ENCODE measurements around the gene MED15.

Gene MED15

GRCh38 chr22:20571078-20571503, 63.7 kb downstream of the MED15 start:
- Mint-ChIP-seq H3K4me1 (ENCODE audit: low read depth) (peaks cover 58% of the 10 kb centered on the region), H3K9me3 (no peaks in the 10 kb centered on the region), H3K27me3 (no peaks in the 10 kb centered on the region), H3K27ac (no peak overlapping the region), H3K4me3 (no peak overlapping the region), H3K36me3 (ENCODE audit: low read depth) (peaks cover 90% of the 10 kb centered on the region)

GRCh38 chr22:20571531-20572007, 64.2 kb downstream of the MED15 start:
- H3K27me3 Mint-ChIP-seq: no peaks in the 10 kb centered on the region
- no peak overlapping the region for H3K4me3 Mint-ChIP-seq
- H3K27ac Mint-ChIP-seq: no peak overlapping the region
- peaks cover 53% of the 10 kb centered on the region for H3K4me1 Mint-ChIP-seq (ENCODE audit: low read depth)
- peaks cover 86% of the 10 kb centered on the region for H3K36me3 Mint-ChIP-seq (ENCODE audit: low read depth)
- H3K9me3 Mint-ChIP-seq: no peaks in the 10 kb centered on the region

- Mint-ChIP-seq H3K27me3 (no peaks in the 10 kb centered on the region), H3K4me1 (ENCODE audit: low read depth) (peaks cover 46% of the 10 kb centered on the region), H3K27ac (no peak overlapping the region), H3K4me3 (no peak overlapping the region), H3K36me3 (ENCODE audit: low read depth) (peaks cover 83% of the 10 kb centered on the region), H3K9me3 (no peaks in the 10 kb centered on the region)
These were observed 64.9 kb downstream of the MED15 start for GRCh38 chr22:20572132-20572802.

DNA sequence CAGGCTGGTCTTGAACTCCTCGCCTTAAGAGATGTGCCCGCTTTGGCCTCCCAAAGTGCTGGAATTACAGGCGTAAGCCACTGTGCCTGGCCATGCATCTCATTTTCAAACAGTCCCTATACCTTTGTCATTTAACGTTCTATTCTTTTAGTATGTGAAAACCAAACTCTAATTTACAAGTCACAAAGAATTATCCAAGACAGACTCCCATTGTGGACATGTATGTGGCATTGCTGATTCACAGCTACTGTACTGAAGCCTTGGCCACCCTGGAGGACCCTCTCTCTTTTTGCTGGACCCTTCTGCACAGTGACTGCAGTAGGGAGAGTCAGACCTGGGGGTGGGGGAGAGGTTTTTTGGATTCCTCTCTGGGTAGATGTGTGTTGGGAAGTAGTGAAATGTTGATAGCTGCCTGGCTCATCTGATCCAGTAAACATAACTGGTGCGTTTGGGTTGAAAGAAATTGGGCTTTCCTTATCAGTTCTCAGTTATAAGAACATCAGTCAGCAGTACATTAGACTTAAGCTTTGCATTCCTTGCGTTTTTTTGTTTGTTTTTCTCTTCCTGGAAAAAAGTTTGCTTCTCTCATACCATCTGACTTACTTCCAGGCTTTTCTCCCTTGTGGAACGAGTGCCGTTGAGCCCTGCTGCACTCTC, 65.9 kb downstream of the MED15 start:
- H3K27ac Mint-ChIP-seq: no peak overlapping the region
- no peaks in the 10 kb centered on the region for H3K9me3 Mint-ChIP-seq
- no peaks in the 10 kb centered on the region for H3K27me3 Mint-ChIP-seq
- no peak overlapping the region for H3K4me3 Mint-ChIP-seq
- peaks cover 39% of the 10 kb centered on the region for H3K4me1 Mint-ChIP-seq (ENCODE audit: low read depth)
- peaks cover 81% of the 10 kb centered on the region for H3K36me3 Mint-ChIP-seq (ENCODE audit: low read depth)

GRCh38 chr22:20573833-20574615, 66.6 kb downstream of the MED15 start:
- Mint-ChIP-seq H3K4me1 (ENCODE audit: low read depth) (peaks cover 34% of the 10 kb centered on the region), H3K36me3 (ENCODE audit: low read depth) (peaks cover 81% of the 10 kb centered on the region), H3K27ac (no peak overlapping the region), H3K4me3 (no peak overlapping the region), H3K9me3 (no peaks in the 10 kb centered on the region), H3K27me3 (no peaks in the 10 kb centered on the region)

- H3K4me1 Mint-ChIP-seq (ENCODE audit: low read depth): peaks cover 27% of the 10 kb centered on the region
- no peak overlapping the region for H3K4me3 Mint-ChIP-seq
- H3K9me3 Mint-ChIP-seq: no peaks in the 10 kb centered on the region
- H3K27me3 Mint-ChIP-seq: no peaks in the 10 kb centered on the region
- peaks cover 76% of the 10 kb centered on the region for H3K36me3 Mint-ChIP-seq (ENCODE audit: low read depth)
- H3K27ac Mint-ChIP-seq: no peak overlapping the region
These were observed 67.5 kb downstream of the MED15 start for GRCh38 chr22:20574920-20575353.

DNA sequence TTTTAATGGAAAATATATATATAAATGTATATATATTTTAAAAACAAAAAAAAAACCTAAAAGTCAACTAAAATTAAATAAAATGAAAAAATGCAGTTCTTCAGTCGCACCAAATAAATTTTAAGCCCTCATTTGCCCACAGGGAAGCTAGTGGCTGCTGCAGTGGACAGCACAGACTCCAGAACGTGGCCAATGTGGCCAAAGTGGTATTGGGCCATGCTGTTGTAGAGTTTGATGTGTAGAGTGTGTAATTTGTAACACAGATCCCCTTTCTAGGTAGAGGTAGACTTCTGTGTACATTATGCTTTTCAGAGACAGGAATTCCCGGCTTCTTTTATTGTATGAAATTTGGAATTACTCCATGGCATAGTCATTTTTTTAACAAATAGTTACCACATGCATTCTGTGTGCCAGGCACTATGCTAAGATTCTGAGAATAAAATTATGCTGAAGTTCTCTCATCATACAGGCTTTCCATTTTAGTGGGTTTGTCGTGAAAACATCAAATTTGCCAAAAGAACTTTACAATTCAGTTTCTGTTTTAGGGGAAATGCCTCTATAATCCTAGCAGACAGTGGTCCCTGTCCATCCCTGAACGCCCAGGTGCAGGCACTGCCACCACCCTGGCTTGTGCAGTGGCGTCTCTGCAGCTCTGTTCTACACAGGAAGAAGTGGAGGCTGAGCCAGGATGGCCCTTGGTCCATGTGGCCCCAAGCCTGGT, 68.5 kb downstream of the MED15 start:
- Mint-ChIP-seq H3K4me3 (no peak overlapping the region), H3K36me3 (ENCODE audit: low read depth) (peaks cover 70% of the 10 kb centered on the region), H3K27ac (peak overlapping the region; percentile 65), H3K9me3 (no peaks in the 10 kb centered on the region), H3K27me3 (no peaks in the 10 kb centered on the region), H3K4me1 (ENCODE audit: low read depth) (peaks cover 28% of the 10 kb centered on the region)

DNA sequence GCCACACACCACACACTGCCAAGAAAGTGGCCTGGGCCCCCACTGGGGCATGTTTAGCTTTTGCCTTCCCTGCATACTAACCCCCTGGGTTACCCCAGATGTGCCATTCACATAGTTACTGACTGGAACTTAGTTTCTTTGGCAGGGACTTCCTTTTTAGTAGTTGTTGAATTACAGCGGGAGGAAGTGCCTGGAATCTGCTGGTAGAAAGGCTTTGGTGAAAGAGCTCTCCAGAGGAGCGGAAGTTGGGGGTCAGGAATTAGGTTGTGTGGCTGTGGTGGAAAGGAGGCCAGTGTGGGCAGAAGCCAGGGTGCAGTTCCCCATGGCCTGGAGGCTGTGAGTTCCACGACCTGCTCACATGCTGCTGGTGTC, 69.0 kb downstream of the MED15 start:
- Mint-ChIP-seq H3K9me3 (no peaks in the 10 kb centered on the region), H3K27ac (no peak overlapping the region), H3K4me1 (ENCODE audit: low read depth) (peaks cover 22% of the 10 kb centered on the region), H3K27me3 (no peaks in the 10 kb centered on the region), H3K4me3 (no peak overlapping the region), H3K36me3 (ENCODE audit: low read depth) (peaks cover 66% of the 10 kb centered on the region)

GRCh38 chr22:20577045-20577444, 69.6 kb downstream of the MED15 start:
- no peaks in the 10 kb centered on the region for H3K9me3 Mint-ChIP-seq
- no peak overlapping the region for H3K27ac Mint-ChIP-seq
- H3K4me3 Mint-ChIP-seq: no peak overlapping the region
- H3K36me3 Mint-ChIP-seq (ENCODE audit: low read depth): peaks cover 60% of the 10 kb centered on the region
- H3K4me1 Mint-ChIP-seq (ENCODE audit: low read depth): peaks cover 17% of the 10 kb centered on the region
- H3K27me3 Mint-ChIP-seq: no peaks in the 10 kb centered on the region

- peaks cover 16% of the 10 kb centered on the region for H3K4me1 Mint-ChIP-seq (ENCODE audit: low read depth)
- H3K36me3 Mint-ChIP-seq (ENCODE audit: low read depth): peaks cover 55% of the 10 kb centered on the region
- no peak overlapping the region for H3K27ac Mint-ChIP-seq
- no peaks in the 10 kb centered on the region for H3K9me3 Mint-ChIP-seq
- H3K4me3 Mint-ChIP-seq: no peak overlapping the region
- H3K27me3 Mint-ChIP-seq: no peaks in the 10 kb centered on the region
These were observed 70.2 kb downstream of the MED15 start for GRCh38 chr22:20577549-20577975.

DNA sequence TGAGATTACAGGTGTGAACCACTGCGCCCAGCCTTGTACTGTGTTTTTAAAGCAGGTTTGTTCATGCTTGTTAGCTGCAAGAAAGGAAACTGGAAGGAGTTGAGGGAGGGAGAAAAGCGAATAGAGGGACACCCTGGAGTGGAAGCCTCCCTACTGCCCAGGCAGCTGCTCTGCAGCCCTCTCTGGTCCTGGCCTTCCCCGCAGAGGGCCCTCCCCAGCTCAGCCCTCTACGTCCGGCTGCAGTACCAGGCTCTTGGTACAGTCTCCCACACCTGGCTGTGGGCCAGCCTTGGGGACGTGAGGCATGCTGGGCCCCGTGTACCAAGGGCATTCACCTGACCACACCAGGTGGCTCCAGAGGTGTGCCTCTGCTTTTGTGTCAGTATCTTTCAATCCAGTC, 70.8 kb downstream of the MED15 start:
- peaks cover 16% of the 10 kb centered on the region for H3K4me1 Mint-ChIP-seq (ENCODE audit: low read depth)
- H3K9me3 Mint-ChIP-seq: no peaks in the 10 kb centered on the region
- no peaks in the 10 kb centered on the region for H3K27me3 Mint-ChIP-seq
- peaks cover 49% of the 10 kb centered on the region for H3K36me3 Mint-ChIP-seq (ENCODE audit: low read depth)
- no peak overlapping the region for H3K4me3 Mint-ChIP-seq
- no peak overlapping the region for H3K27ac Mint-ChIP-seq

DNA sequence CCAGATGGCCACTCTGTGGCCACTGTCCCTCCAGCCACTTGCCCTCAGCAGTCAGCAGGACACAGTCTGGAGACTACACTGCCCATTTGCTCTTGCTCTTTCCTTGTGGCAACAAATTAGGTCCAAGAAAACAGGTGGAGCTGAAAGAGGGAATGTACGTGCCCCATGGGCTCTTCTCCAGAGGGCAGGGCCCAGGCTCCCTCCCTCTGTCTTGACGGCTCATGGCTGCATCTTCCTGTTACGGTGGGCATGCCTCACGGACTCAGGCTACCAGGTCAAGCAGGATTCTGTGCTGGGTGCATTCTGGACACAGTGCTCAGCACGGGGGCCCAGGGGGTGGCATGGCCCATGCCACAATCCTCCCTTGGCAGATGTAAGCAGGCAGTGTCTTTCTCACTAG, 71.3 kb downstream of the MED15 start:
- peaks cover 44% of the 10 kb centered on the region for H3K36me3 Mint-ChIP-seq (ENCODE audit: low read depth)
- no peak overlapping the region for H3K27ac Mint-ChIP-seq
- no peaks in the 10 kb centered on the region for H3K9me3 Mint-ChIP-seq
- H3K4me3 Mint-ChIP-seq: no peak overlapping the region
- H3K27me3 Mint-ChIP-seq: no peaks in the 10 kb centered on the region
- H3K4me1 Mint-ChIP-seq (ENCODE audit: low read depth): peaks cover 16% of the 10 kb centered on the region

GRCh38 chr22:20579273-20580120, 72.1 kb downstream of the MED15 start:
- Mint-ChIP-seq H3K4me1 (ENCODE audit: low read depth) (peaks cover 16% of the 10 kb centered on the region), H3K27me3 (no peaks in the 10 kb centered on the region), H3K27ac (no peak overlapping the region), H3K9me3 (no peaks in the 10 kb centered on the region), H3K36me3 (ENCODE audit: low read depth) (peaks cover 41% of the 10 kb centered on the region), H3K4me3 (no peak overlapping the region)

- Mint-ChIP-seq H3K4me1 (ENCODE audit: low read depth) (peaks cover 16% of the 10 kb centered on the region), H3K36me3 (ENCODE audit: low read depth) (peaks cover 34% of the 10 kb centered on the region), H3K9me3 (no peaks in the 10 kb centered on the region), H3K27me3 (no peaks in the 10 kb centered on the region), H3K27ac (no peak overlapping the region), H3K4me3 (no peak overlapping the region)
These were observed 72.8 kb downstream of the MED15 start for GRCh38 chr22:20580179-20580578.
